SK-N-SH treated with all-trans-retinoic acid at 6 μM for 48 hours (cell line): ENCODE measurements around the gene PSMD6.

ENCODE experiments used
- ATAC-seq: fragments of 200-7000 bp; cut with Tn5 transposase; 3 replicates; pipeline ENCODE4 v1.9.1; 2020; ENCODE audit warnings: mild to moderate bottlenecking, moderate library complexity
- ARNTL ChIP-seq: fragments of 450-650 bp; formaldehyde crosslinking; IDR thresholded peaks from 2 replicates; pipeline ENCODE4 v1.5.0; 2020; ENCODE audit warnings: low read depth, mild to moderate bottlenecking, moderate library complexity, borderline replicate concordance
- BACH2 ChIP-seq: fragments of 250-450 bp; sonication (Bioruptor Pico); IDR thresholded peaks from 2 replicates; pipeline ENCODE4 v1.9.0; 2021; ENCODE audit warnings: mild to moderate bottlenecking, borderline replicate concordance
- GLIS3 ChIP-seq: fragments of 250-450 bp; sonication (Bioruptor Pico); IDR thresholded peaks from 2 replicates; pipeline ENCODE4 v1.5.0; 2020; ENCODE audit warnings: mild to moderate bottlenecking, moderate library complexity
- ISL1 ChIP-seq: fragments of 250-450 bp; sonication (Bioruptor Pico); IDR thresholded peaks from 2 replicates; pipeline ENCODE4 v2.1.2; 2022; ENCODE audit warnings: mild to moderate bottlenecking, moderate library complexity
- OSR1 ChIP-seq: fragments of 250-450 bp; sonication (Bioruptor Pico); IDR thresholded peaks from 2 replicates; pipeline ENCODE4 v1.8.0; 2022; ENCODE audit warnings: moderate library complexity, mild to moderate bottlenecking, inconsistent platforms
- PPARA ChIP-seq: fragments of 250-450 bp; sonication (Bioruptor Pico); IDR thresholded peaks from 2 replicates; pipeline ENCODE4 v1.5.0; 2020; ENCODE audit warnings: mild to moderate bottlenecking, borderline replicate concordance
- RARB ChIP-seq: fragments of 250-450 bp; sonication (Bioruptor Pico); IDR thresholded peaks from 2 replicates; pipeline ENCODE4 v1.8.0; 2021; ENCODE audit warnings: mild to moderate bottlenecking, moderate library complexity
- SNAI2 ChIP-seq: fragments of 250-450 bp; sonication (Bioruptor Pico); IDR thresholded peaks from 2 replicates; pipeline ENCODE4 v1.5.0; 2020; ENCODE audit warnings: mild to moderate bottlenecking, moderate library complexity
- TCF4 ChIP-seq: fragments of 250-450 bp; sonication (Bioruptor Pico); IDR thresholded peaks from 2 replicates; pipeline ENCODE4 v1.8.0; 2021; ENCODE audit warnings: mild to moderate bottlenecking, moderate library complexity, borderline replicate concordance
- TOX ChIP-seq: fragments of 250-450 bp; sonication (Bioruptor Pico); IDR thresholded peaks from 2 replicates; pipeline ENCODE4 v1.8.0; 2021; ENCODE audit warnings: mild to moderate bottlenecking, moderate library complexity, borderline replicate concordance
- ZC3H10 ChIP-seq: fragments of 250-450 bp; sonication (Bioruptor Pico); IDR thresholded peaks from 2 replicates; pipeline ENCODE4 v1.5.1; 2021; ENCODE audit warnings: mild to moderate bottlenecking, moderate library complexity
- ZFP3 ChIP-seq: fragments of 250-450 bp; sonication (Bioruptor Pico); IDR thresholded peaks from 2 replicates; pipeline ENCODE4 v1.5.0; 2020; ENCODE audit warnings: mild to moderate bottlenecking, moderate library complexity
- ZFP30 ChIP-seq: fragments of 450-650 bp; formaldehyde crosslinking; IDR thresholded peaks from 2 replicates; pipeline ENCODE4 v1.5.0; 2022; ENCODE audit warnings: mild to moderate bottlenecking, moderate library complexity
- ZNF565 ChIP-seq: fragments of 450-650 bp; formaldehyde crosslinking; conservative IDR thresholded peaks from 2 replicates; pipeline ENCODE4 v1.5.0; 2020; ENCODE audit warnings: low read depth, mild to moderate bottlenecking, moderate library complexity
- ZNF70 ChIP-seq: fragments of 450-650 bp; formaldehyde crosslinking; IDR thresholded peaks from 2 replicates; pipeline ENCODE4 v1.5.0; 2020; ENCODE audit warnings: mild to moderate bottlenecking, moderate library complexity
- ZNF8 ChIP-seq: fragments of 450-650 bp; formaldehyde crosslinking; IDR thresholded peaks from 2 replicates; pipeline ENCODE4 v1.5.0; 2020; ENCODE audit warnings: mild to moderate bottlenecking, moderate library complexity
- TF ChIP-seq, protein P1 (sequence below): fragments of 250-450 bp; sonication (Bioruptor Pico); IDR thresholded peaks from 2 replicates; pipeline ENCODE4 v1.8.0; 2020; ENCODE audit warnings: mild to moderate bottlenecking, moderate library complexity, borderline replicate concordance
- TF ChIP-seq, protein P2 (sequence below): fragments of 250-450 bp; sonication (Bioruptor Pico); IDR thresholded peaks from 2 replicates; pipeline ENCODE4 v1.5.0; 2020; ENCODE audit warnings: mild to moderate bottlenecking, moderate library complexity
- TF ChIP-seq, protein P3 (sequence below): fragments of 250-450 bp; sonication (Bioruptor Pico); IDR thresholded peaks from 2 replicates; pipeline ENCODE4 v1.8.0; 2021; ENCODE audit warnings: low read depth, mild to moderate bottlenecking, moderate library complexity, borderline replicate concordance
- TF ChIP-seq, protein P4 (sequence below): fragments of 250-450 bp; sonication (Bioruptor Pico); IDR thresholded peaks from 2 replicates; pipeline ENCODE4 v1.5.1; 2020; ENCODE audit warnings: low read depth, mild to moderate bottlenecking, moderate library complexity

PSMD6 gene

DNA sequence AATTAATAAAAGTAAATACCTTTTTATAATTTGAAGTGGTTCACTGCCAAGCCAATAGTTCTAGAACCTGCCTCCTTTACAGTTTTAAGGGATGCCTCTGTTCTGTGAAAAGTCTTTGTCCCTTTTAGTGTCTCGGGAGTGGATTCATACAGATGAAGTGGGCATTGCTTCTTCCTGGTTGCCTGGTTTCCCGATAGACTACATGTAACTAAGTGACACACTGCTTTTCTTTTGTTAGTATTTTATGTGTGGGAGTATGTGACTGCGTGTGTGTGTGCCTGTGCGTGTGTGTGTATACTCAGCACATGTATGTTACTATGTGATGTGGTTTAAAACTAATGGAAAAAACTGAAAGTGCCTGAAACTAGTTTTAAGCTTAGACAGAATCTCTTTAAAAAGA, 21.1 kb downstream of the PSMD6 start:
- no peak for ATAC-seq
- TF ChIP-seq OSR1 (CRISPR knock-in tag) (no peak), ZFP3 (CRISPR knock-in tag) (no peak)
- TF ChIP-seq, all 23 proteins: peak for 0

DNA sequence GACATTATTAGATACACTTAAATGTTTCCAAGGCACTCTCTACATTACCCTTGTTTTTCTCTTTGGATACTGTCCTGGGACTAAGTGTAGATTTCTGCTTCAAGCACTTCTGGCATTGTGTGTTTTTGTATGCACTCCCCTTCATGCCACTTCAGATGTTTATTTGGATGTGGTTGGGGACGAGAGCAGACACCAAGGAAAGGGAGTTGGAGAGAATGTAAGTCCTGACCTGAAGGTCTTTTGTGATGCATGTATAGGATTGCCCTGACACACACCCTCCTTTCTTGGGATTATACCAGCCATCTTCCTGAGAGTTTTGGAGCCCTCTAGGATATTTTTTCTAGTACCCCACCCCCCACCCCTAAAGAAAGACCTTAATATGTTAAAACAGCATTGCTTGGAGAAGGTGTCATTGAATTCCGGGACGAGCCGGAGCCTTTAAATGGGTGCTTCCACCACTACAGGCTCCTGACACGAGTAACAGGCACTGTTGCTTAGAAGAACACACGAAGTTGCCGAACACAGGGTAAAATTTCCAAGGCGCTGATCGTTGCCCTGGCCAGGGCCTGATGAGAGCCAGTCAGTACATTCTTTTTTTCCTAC, 22.7 kb downstream of the PSMD6 start:
- no peak for ATAC-seq
- TF ChIP-seq, protein P1, sequence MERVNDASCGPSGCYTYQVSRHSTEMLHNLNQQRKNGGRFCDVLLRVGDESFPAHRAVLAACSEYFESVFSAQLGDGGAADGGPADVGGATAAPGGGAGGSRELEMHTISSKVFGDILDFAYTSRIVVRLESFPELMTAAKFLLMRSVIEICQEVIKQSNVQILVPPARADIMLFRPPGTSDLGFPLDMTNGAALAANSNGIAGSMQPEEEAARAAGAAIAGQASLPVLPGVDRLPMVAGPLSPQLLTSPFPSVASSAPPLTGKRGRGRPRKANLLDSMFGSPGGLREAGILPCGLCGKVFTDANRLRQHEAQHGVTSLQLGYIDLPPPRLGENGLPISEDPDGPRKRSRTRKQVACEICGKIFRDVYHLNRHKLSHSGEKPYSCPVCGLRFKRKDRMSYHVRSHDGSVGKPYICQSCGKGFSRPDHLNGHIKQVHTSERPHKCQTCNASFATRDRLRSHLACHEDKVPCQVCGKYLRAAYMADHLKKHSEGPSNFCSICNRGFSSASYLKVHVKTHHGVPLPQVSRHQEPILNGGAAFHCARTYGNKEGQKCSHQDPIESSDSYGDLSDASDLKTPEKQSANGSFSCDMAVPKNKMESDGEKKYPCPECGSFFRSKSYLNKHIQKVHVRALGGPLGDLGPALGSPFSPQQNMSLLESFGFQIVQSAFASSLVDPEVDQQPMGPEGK, result no peak
- TF ChIP-seq ISL1 (no peak), ARNTL (no peak), PPARA (CRISPR knock-in tag) (no peak), OSR1 (CRISPR knock-in tag) (no peak), ZFP3 (CRISPR knock-in tag) (no peak), ZNF70 (CRISPR knock-in tag) (no peak), ZNF565 (CRISPR knock-in tag) (no peak), TOX (CRISPR knock-in tag) (no peak), ZFP30 (CRISPR knock-in tag) (no peak), SNAI2 (CRISPR knock-in tag) (no peak), RARB (CRISPR knock-in tag) (no peak)
- TF ChIP-seq, protein P2, sequence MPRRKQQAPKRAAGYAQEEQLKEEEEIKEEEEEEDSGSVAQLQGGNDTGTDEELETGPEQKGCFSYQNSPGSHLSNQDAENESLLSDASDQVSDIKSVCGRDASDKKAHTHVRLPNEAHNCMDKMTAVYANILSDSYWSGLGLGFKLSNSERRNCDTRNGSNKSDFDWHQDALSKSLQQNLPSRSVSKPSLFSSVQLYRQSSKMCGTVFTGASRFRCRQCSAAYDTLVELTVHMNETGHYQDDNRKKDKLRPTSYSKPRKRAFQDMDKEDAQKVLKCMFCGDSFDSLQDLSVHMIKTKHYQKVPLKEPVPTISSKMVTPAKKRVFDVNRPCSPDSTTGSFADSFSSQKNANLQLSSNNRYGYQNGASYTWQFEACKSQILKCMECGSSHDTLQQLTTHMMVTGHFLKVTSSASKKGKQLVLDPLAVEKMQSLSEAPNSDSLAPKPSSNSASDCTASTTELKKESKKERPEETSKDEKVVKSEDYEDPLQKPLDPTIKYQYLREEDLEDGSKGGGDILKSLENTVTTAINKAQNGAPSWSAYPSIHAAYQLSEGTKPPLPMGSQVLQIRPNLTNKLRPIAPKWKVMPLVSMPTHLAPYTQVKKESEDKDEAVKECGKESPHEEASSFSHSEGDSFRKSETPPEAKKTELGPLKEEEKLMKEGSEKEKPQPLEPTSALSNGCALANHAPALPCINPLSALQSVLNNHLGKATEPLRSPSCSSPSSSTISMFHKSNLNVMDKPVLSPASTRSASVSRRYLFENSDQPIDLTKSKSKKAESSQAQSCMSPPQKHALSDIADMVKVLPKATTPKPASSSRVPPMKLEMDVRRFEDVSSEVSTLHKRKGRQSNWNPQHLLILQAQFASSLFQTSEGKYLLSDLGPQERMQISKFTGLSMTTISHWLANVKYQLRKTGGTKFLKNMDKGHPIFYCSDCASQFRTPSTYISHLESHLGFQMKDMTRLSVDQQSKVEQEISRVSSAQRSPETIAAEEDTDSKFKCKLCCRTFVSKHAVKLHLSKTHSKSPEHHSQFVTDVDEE (CRISPR knock-in tag), result no peak
- TF ChIP-seq, protein P3, sequence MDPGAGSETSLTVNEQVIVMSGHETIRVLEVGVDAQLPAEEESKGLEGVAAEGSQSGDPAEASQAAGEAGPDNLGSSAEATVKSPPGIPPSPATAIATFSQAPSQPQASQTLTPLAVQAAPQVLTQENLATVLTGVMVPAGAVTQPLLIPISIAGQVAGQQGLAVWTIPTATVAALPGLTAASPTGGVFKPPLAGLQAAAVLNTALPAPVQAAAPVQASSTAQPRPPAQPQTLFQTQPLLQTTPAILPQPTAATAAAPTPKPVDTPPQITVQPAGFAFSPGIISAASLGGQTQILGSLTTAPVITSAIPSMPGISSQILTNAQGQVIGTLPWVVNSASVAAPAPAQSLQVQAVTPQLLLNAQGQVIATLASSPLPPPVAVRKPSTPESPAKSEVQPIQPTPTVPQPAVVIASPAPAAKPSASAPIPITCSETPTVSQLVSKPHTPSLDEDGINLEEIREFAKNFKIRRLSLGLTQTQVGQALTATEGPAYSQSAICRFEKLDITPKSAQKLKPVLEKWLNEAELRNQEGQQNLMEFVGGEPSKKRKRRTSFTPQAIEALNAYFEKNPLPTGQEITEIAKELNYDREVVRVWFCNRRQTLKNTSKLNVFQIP (CRISPR knock-in tag), result no peak
- TF ChIP-seq, protein P4, sequence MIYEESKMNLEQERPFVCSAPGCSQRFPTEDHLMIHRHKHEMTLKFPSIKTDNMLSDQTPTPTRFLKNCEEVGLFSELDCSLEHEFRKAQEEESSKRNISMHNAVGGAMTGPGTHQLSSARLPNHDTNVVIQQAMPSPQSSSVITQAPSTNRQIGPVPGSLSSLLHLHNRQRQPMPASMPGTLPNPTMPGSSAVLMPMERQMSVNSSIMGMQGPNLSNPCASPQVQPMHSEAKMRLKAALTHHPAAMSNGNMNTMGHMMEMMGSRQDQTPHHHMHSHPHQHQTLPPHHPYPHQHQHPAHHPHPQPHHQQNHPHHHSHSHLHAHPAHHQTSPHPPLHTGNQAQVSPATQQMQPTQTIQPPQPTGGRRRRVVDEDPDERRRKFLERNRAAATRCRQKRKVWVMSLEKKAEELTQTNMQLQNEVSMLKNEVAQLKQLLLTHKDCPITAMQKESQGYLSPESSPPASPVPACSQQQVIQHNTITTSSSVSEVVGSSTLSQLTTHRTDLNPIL (CRISPR knock-in tag), result no peak

DNA sequence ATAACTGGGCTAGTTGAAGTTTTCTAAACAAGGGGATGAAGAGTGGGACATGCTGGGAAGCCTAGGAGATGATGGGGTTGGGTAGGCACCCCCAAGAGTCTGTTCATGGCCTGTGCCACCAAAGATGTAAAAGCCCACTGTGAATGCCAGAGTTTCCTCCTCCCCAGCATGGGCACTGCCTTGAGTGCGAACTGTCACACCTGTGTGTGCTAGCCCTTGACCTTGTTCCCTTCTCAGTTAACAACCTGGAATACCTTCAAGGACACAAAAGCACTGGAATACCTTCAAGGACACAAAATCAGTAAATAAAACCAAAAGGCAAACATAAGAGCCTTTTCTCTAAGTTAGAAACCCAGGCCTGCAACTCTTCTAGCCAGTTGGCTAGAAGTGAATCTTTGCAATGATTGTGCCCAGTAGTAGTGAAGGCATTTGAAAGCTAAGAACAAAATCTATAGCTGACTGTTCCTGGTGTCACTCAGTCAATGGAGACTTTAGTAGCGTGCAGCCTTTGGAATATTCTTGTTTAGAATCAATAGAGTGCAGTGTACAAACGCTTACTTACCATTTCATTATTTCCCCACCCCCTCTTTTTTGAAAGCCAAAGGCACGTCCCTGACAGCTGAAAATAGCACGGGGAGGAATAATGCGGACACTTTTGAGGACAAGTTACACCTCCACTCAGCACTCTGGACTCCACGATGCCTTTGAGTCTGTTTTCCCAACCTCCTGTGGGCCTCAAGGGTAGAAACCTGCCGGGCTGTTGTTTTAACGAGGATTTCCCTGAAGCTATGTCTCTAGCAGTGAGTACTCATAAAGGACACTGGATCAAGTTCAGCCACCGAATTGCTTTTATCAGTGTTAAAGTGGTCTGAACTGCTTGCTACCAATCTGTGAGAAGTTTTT, 24.2 kb downstream of the PSMD6 start:
- no peak for ATAC-seq
- no peak for TF ChIP-seq BACH2 (CRISPR knock-in tag)
- TF ChIP-seq, protein P1, result no peak
- TF ChIP-seq ZNF8 (CRISPR knock-in tag), result no peak

DNA sequence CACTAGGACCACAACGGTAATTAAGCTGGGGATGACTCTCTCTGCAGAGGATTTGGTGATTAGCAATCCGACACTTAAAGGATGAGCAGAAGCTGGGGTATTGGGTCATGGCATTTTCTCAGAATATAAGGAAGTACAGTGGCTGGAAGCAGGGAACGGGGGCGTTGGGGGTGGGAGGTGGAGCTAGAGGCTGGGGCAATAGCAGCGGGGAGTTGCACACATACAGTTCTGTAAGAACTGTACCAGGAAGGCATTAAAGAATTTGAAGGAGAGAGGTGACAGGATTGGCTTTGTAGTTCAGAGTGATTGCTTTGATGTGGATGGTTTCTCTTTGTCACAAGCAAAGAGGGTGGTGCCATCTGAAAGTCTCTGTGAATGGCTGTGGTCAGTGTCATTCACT, 28.2 kb downstream of the PSMD6 start:
- ATAC-seq, result no peak
- TF ChIP-seq, protein P2 (CRISPR knock-in tag), result no peak
- TF ChIP-seq OSR1 (CRISPR knock-in tag) (no peak), ZNF565 (CRISPR knock-in tag) (no peak), ZC3H10 (CRISPR knock-in tag) (no peak), SNAI2 (CRISPR knock-in tag) (no peak), TCF4 (CRISPR knock-in tag) (no peak), PPARA (CRISPR knock-in tag) (no peak), ARNTL (no peak), GLIS3 (CRISPR knock-in tag) (no peak)
- TF ChIP-seq, protein P3 (CRISPR knock-in tag), result no peak
